HL-60/S4 treated with phorbol 12-myristate 13-acetate at 8.2 ng/mL for 4 days and 3 days (cell line): ENCODE data around the gene SPEM2.

Experiments
- in situ Hi-C: fragments of 300-500 bp; cut with MboI; formaldehyde crosslinking; loops from 2 replicates; pipeline ENCODE4 v1.15.0; 2022; ENCODE audit warnings: low sequenced_read_pairs

Gene SPEM2

DNA sequence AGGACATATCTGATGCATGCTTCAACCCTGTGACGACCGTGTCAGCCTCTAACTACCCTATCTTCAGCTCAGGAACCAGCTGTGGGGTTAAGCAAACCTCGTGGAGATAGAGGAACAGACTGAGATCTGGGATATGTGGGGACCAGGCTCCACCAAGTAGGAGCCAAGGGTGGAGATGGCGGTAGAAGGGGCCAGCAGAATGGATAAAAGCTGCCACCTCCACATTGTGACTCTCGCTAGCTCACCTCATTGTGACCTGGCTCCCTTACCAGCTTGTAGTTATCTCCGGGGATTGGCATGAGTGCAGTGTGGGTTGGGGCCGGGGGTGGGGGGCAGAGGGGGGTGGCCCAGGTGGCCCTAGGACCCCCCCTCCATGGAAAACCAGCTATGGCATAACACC is at the start of gene SPEM2:
SPEM2 (plus strand) TSS at position 301 of the 400 bp plus-strand sequence; CDS start at position 374, 73 bp downstream.
- in situ Hi-C loops: no loop called here

- in situ Hi-C loops: no loop called here
Observed at GRCh38 chr17:7379134-7379533, 46.3 kb upstream of the SPEM2 start.

DNA sequence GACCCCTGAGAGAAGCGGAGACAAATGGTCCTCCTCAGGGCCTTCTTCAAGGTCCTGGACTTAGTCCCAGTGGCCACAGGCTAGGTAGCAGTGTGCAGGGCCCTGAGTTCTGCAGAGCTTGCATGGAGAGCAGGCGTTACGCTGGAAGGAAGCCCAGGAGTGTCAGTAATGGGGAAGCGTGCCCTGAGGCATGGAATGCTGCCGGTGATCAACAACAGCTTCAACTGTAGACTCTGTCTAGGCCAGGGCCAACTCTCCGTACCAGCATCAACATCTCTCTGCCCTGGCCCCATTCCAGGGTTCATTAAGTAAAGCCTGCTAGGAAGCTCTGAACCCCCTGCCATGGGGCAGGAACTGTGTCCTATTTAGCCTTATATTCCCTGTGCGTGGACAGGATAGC is 45.1 kb upstream of the SPEM2 start:
- in situ Hi-C loops: no loop called here

DNA sequence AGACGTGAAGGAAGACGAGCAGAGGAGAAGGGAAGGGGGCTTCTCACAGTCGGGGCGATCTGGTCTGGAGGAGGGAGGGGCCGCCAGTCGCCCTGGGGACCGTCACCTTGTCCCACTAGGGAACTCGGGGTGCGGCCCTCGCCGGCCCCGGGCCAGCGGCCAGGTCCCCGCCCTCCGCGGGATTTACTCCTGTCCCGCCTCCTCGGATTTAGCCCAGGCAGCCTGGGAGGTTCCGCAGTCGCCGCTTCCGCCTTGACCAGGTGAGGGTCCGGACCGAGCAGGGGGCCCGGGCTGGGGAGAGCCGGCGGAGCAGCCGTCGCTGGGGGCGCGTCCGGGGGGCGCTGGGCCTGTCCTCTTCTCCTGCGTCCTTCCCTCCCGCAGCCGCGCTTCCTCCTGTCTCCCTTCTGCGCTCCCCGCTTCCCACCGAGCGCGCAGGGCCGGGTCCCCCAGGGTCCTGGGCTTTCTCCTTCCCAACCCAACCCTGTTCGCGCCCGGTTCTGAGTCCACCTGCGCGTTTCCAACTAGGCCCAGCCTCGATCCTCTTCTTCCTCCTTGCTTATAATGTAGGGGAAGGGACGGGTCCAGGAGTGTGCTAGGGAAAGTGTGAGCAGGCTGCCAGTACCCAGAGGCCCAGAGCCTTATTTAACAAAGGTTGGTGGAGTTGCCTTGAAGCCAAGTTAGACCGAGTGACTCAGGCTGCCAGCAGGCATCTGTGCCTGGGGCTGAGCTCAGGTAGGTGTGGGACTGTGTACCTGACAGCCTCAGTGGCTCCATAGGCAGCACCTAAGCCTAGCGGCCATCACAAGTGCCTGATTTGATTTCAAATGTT is 44.3 kb upstream of the SPEM2 start, which contains the start of gene TNK1:
TNK1 (plus strand) TSS at position 235 of the 829 bp plus-strand sequence. CDS start 1,838 bp downstream, outside the sequence.
- in situ Hi-C loops: no loop called here

GRCh38 chr17:7382901-7383300 is 42.5 kb upstream of the SPEM2 start:
- in situ Hi-C loops: no loop called here

- in situ Hi-C loops: no loop called here
Observed at GRCh38 chr17:7383371-7383741, 42.1 kb upstream of the SPEM2 start.

- in situ Hi-C loops: no loop called here
Observed at GRCh38 chr17:7383742-7384488, 41.5 kb upstream of the SPEM2 start.

DNA sequence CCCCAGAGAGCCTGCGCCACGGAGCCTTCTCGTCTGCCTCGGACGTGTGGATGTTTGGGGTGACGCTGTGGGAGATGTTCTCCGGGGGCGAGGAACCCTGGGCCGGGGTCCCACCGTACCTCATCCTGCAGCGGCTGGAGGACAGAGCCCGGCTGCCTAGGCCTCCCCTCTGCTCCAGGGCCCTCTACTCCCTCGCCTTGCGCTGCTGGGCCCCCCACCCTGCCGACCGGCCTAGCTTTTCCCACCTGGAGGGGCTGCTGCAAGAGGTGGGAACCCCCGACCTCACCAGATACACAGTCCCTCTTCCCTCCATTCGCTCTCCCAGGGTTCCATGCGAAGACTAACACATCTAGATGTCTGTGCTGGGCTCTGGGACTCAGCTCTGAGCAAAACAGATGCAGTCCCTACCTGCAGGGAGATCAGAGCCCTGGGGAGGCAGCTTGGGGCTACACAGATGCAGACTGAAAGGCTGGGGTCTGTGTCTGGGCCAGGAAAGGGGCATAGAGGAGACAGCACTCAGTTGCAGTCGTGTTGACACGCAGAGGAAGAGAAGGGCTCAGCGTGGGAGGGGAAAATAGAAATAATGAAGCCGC is 40.8 kb upstream of the SPEM2 start:
- in situ Hi-C loops: no loop called here

GRCh38 chr17:7388856-7389255 is 36.6 kb upstream of the SPEM2 start:
- in situ Hi-C loops: no loop called here

GRCh38 chr17:7389924-7390910 is 35.2 kb upstream of the SPEM2 start:
- in situ Hi-C loops: no loop called here

DNA sequence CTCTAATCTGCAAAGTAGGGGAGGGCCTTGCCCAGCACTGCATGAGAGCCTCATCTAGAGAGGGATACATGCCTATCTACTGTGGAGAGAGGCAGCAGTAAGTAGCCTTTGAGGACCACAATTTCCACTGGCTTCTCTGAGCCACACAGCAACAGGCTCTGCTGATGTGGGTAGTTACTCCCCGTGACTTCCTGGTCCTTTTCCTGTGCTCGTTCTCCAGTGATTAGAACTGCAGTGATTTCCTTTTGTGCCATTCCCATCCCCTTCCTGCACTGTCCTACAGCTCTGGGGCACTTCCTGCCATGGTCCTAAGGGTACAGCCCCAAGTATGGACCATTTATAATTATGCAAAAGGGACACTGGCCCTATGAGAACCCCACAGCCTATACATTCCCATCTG is 34.1 kb upstream of the SPEM2 start:
- in situ Hi-C loops: no loop called here

DNA sequence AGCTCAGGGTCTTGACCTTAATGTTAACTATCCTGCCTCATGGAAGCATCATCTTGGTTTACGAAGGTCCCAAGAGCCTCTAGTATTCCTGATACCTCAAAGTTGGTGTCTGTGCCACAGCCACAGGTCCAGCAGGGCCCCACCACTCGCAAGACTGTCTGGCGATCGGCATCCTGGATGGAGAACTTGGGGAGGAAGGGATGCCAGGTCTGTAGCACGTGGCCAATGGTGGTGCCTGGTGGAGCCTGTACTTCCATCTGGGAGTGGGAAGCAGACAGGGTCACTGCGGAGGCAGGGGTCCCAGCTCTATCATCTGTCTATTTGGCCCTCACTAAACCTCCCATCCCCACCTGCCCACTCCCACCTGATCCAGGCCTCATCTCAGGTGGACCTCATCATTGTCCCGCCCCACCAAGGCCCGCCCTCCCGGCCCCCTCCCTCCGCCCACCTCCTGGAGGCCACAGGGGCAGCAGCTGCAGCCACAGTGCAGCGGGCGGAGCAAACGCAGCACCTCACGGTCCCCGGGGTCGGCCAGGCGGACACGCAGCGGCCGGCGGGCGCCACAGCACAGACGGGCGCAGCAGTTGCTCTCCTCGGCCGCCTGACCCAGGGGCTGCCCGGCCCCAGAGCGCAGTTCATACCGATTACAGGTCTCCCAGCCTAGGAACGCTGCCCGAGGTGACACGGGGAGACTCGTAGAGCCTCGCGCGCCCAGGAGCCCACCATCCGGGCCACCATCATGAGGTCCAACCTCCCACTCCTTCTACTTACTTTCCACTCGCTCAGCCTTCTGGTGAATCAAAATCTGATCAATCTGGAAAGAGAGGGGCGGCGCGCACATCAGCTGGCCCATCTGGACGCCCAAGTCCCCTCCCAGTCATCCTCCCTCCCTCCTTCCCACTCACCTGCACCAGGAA is 32.5 kb upstream of the SPEM2 start:
- in situ Hi-C loops: no loop called here

- in situ Hi-C loops: no loop called here
Observed at GRCh38 chr17:7393613-7394451, 31.6 kb upstream of the SPEM2 start.

DNA sequence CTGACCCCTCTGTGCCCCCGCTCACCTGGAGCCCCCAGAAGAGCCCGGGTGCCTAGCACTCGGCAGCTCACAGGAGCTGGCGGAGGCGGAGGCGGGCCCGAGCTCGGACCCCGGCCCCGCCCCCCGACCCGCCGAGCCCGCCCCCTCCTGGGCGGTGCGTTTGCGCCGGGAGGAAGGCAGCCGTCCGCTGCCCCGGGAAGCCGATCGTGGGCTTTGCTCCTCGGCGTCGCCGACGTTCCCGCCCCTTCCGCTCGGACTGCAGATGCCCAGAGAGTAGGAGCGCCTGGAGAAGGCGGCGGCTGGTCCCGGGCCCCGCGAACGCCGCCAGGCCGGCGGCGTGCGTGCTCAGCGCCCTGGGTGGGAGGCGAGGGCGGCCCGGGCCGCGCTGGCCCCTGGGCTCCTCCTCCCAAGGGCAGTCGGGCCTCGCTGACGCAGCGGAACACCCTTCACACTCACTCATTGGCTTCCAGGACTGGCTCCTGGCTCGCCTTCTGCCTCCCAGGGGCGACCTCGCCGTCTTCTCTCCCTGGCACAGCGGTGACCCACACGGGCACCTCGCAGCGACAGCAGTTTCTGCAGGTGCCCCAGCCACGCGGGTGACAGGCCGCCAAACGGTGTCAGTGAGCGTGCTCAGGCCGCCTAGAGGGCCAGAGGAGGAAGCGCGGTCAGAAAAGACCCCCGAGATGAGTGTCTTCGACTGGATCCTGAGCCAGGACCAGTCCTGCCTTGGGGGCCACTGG is 30.8 kb upstream of the SPEM2 start, which contains the start of gene PLSCR3:
PLSCR3 (minus strand) TSS at position 74 of the 740 bp plus-strand sequence. CDS start 415 bp downstream, outside the sequence.
- in situ Hi-C loops: no loop called here

GRCh38 chr17:7396147-7396546 is 29.3 kb upstream of the SPEM2 start:
- in situ Hi-C loops: no loop called here

DNA sequence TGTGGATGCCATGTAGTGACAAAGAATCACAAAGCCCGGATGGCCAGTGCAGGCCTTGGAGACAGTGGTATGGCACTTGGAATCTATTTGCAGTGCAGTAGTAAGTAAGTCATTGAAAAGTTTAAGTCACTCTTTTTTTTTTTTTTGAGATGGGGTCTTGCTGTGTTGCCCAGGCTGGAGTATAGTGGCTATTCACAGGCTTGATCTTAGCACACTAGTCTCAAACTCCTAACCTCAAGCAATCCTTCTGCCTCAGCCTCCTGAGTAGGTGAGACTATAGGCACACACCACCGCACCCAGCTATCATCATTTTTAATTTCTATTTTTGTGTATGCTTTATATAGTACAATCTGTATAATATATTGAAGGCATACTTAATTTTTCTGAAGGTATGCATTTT is 26.8 kb upstream of the SPEM2 start:
- in situ Hi-C loops: no loop called here

DNA sequence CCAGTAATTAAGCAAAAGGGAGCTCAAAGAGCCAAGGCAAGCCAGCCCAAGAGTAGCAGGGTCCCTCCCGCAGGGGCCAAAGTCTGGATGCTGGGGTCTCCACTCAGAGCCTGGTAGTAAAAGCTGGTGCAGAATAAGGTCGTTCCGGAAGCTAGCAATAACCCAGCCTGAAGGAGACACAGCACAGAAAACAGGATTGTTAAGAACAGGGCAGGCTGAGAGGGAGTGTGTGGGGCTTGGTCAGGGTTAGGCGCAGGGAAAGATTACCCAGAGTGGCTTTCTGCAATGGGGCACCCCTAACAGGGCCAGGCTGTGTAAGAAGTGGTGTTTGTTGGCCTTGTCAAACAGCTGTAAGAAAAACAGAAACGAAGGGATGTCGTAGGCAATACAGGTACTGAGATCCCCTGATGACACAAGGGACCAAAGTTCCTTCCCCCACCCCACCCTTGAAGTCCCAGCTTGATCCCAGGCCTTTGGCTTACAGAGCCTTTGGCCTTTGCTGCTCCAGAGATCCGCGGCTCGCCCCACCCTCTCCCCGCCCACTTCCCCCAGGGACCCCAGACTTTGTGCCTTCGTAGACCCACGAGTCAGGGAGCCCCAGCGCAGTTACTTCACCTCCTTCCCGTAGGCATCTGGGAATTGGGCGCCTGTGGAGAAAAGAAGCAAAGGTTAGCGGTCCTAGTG is 22.2 kb upstream of the SPEM2 start:
- in situ Hi-C loops: no loop called here
